CD4-positive, alpha-beta T cell (primary cell): ENCODE data around the gene SCN4A. TPM values are rescaled to one million over a fixed set of nuclear protein-coding genes. Genes with fewer than 3 reads are reported as not detected.

Experiments used
- ATAC-seq: fragments of 200-7000 bp; cut with Tn5 transposase; one replicate; pipeline ENCODE4 v1.10.0; 2022; ENCODE audit warnings: mild to moderate bottlenecking; ENCODE audit not compliant: poor library complexity
- CTCF ChIA-PET: fragments of 350-600 bp; sonication (Branson Sonifier 250); formaldehyde crosslinking; loops from one replicate; lab custom pipeline; 2021; ENCODE audit warnings: antibody characterized with exemption, inconsistent platforms; lab: Charles Lee
- POLR2A ChIA-PET: fragments of 350-600 bp; sonication (Branson Sonifier 250); formaldehyde crosslinking; loops from one replicate; lab custom pipeline; 2021; ENCODE audit warnings: antibody characterized with exemption, inconsistent platforms; lab: Charles Lee
- DNase-seq, 14 experiments: peaks; one replicate each; pipeline ENCODE4 v3.0.0-alpha.2; 2013 to 2020; ENCODE audit warnings: mixed read lengths in 2 of 14
- H3K27ac ChIP-seq, 2 donors: one replicate each; pipeline versions ENCODE4 v1.5.1 to v1.7.0; 2013; ENCODE audit warnings: low read length in 2 of 2, low read depth in 1 of 2, mild to moderate bottlenecking in 1 of 2
- H3K27me3 ChIP-seq, 2 experiments: 1 replicate in 1 of 2; 2 replicates in 1 of 2; pipeline versions ENCODE4 v1.6.1 to v1.7.0; 2013; ENCODE audit warnings: low read length in 2 of 2, control low read depth in 1 of 2, mild to moderate bottlenecking in 1 of 2, moderate library complexity in 1 of 2; ENCODE audit not compliant: insufficient read depth in 2 of 2, control insufficient read depth in 1 of 2
- H3K36me3 ChIP-seq: one replicate; pipeline ENCODE4 v1.6.1; 2013; ENCODE audit warnings: low read length, control low read depth; ENCODE audit not compliant: insufficient read depth
- H3K4me1 ChIP-seq: one replicate; pipeline ENCODE4 v1.6.1; 2013; ENCODE audit warnings: low read length, control low read depth; ENCODE audit not compliant: insufficient read depth
- H3K4me3 ChIP-seq: one replicate; pipeline ENCODE4 v1.5.1; 2013; ENCODE audit warnings: mild to moderate bottlenecking, low read length, moderate library complexity
- H3K9me3 ChIP-seq, 2 experiments: 1 replicate in 1 of 2; 2 replicates in 1 of 2; pipeline versions ENCODE4 v1.6.1 to v1.7.0; 2013; ENCODE audit warnings: low read length in 2 of 2, mild to moderate bottlenecking in 2 of 2, control low read depth in 1 of 2, moderate library complexity in 1 of 2; ENCODE audit not compliant: control insufficient read depth in 1 of 2, insufficient read depth in 1 of 2
- H3K27ac Mint-ChIP-seq: one replicate; pipeline ENCODE4 v1.8.0; 2020; ENCODE audit warnings: mixed read lengths
- H3K27me3 Mint-ChIP-seq: one replicate; pipeline ENCODE4 v1.8.0; 2021; ENCODE audit warnings: mixed read lengths
- H3K36me3 Mint-ChIP-seq: one replicate; pipeline ENCODE4 v1.8.0; 2021; ENCODE audit warnings: low read depth, mixed read lengths
- H3K4me1 Mint-ChIP-seq: one replicate; pipeline ENCODE4 v1.8.0; 2021; ENCODE audit warnings: low read depth, mixed read lengths
- H3K4me3 Mint-ChIP-seq: one replicate; pipeline ENCODE4 v1.8.0; 2020; ENCODE audit warnings: mild to moderate bottlenecking, mixed read lengths
- H3K9me3 Mint-ChIP-seq: one replicate; pipeline ENCODE4 v1.8.0; 2020; ENCODE audit warnings: mixed read lengths
- CTCF ChIP-seq: fragments of 200-600 bp; IDR thresholded peaks from one replicate; pipeline ENCODE4 v1.8.0; 2022; ENCODE audit warnings: antibody characterized with exemption, mild to moderate bottlenecking
- intact Hi-C, 2 experiments: fragments of 100-400 bp; cut with DNase I in 1 of 2; cut with micrococcal nuclease in 1 of 2; formaldehyde crosslinking; loops; one replicate each; pipeline versions ENCODE4 v1.15.1 to v1.9.0; 2023 to 2025; cut with DNase I, micrococcal nuclease
- total RNA-seq, 174 experiments: library from RNA in 2 of 174; stranded (reverse) in 2 of 174; gene quantifications; one replicate each; pipeline ENCODE4 v1.2.3 and lab custom pipeline; 2021 to 2026

The SCN4A gene
- total RNA-seq, 2 experiments from 2014 or later, result 0.03 TPM; not detected in 1

GRCh38 chr17:63932721-63933120, 40.0 kb downstream of the SCN4A start:
- Mint-ChIP-seq H3K36me3 (peaks cover 10% of the 10 kb centered on the region), H3K27me3 (no peaks in the 10 kb centered on the region), H3K27ac (peak overlapping the region; percentile 92), H3K4me1 (peaks cover 26% of the 10 kb centered on the region), H3K4me3 (peak overlapping the region; percentile 92), H3K9me3 (no peaks in the 10 kb centered on the region)
- CTCF ChIA-PET, result interaction anchor here (0.7 to 2.0 kb wide), 5 partner anchors 14 to 96 kb away, joined by 4 to 7 read pairs (median 6); no protein-coding TSS in a partner anchor
- POLR2A ChIA-PET, result interaction anchor here (0.8 to 2.9 kb wide), 9 partner anchors 13 to 217 kb away, joined by 3 to 20 read pairs (median 7); partner anchors contain the start of genes ERN1 and ICAM2
- no peak for ATAC-seq
- peaks cover 25% of the 10 kb centered on the region for H3K36me3 ChIP-seq
- H3K27ac ChIP-seq, result peak overlapping the region; percentile 60 to 63
- intact Hi-C loops, result loop anchor here in 1 of 2 experiments (5.0 kb wide), 1 partner anchor 55 kb away; no protein-coding TSS in a partner anchor
- H3K27me3 ChIP-seq, result no peaks in the 10 kb centered on the region
- peaks cover 33% of the 10 kb centered on the region for H3K4me1 ChIP-seq
- no peak for TF ChIP-seq CTCF
- no peaks in the 10 kb centered on the region for H3K9me3 ChIP-seq
- DNase-seq, result no peak
- H3K4me3 ChIP-seq, result peak overlapping the region; percentile 69

GRCh38 chr17:63931981-63932561, 40.6 kb downstream of the SCN4A start, which contains the start of gene CD79B:
TSS of gene CD79B (minus strand) at chr17:63932331. CDS start at chr17:63932261, 70 bp downstream.
- Mint-ChIP-seq H3K4me1 (peaks cover 26% of the 10 kb centered on the region), H3K36me3 (peaks cover 10% of the 10 kb centered on the region), H3K9me3 (no peaks in the 10 kb centered on the region), H3K27ac (peak within 1 kb of the TSS; percentile 92), H3K27me3 (no peaks in the 10 kb centered on the region), H3K4me3 (peak within 1 kb of the TSS; percentile 92)
- ATAC-seq (peak; percentile 78), DNase-seq (peak in 13 of 14 experiments; percentile 19 to 55 (median 31))
- Histone ChIP-seq H3K4me1 (peaks cover 33% of the 10 kb centered on the region), H3K36me3 (peaks cover 25% of the 10 kb centered on the region), H3K27me3 (no peaks in the 10 kb centered on the region), H3K4me3 (peak within 1 kb of the TSS; percentile 69), H3K9me3 (no peaks in the 10 kb centered on the region), H3K27ac (peak within 1 kb of the TSS; percentile 60 to 63)
- intact Hi-C loops, result loop anchor here in 1 of 2 experiments (5.0 kb wide), 1 partner anchor 55 kb away; no protein-coding TSS in a partner anchor
- ChIA-PET POLR2A (interaction anchor here (0.8 to 2.9 kb wide), 12 partner anchors 13 to 218 kb away, joined by 3 to 20 read pairs (median 5); partner anchors contain the start of genes ERN1 and ICAM2), CTCF (interaction anchor here (1.3 to 2.0 kb wide), 4 partner anchors 13 to 97 kb away, joined by 4 to 6 read pairs (median 5); no protein-coding TSS in a partner anchor)
- TF ChIP-seq CTCF, result no peak

GRCh38 chr17:63930951-63931575, 41.7 kb downstream of the SCN4A start:
- Mint-ChIP-seq H3K27ac (peak overlapping the region; percentile 92), H3K4me1 (peaks cover 26% of the 10 kb centered on the region), H3K4me3 (peak overlapping the region; percentile 92), H3K27me3 (no peaks in the 10 kb centered on the region), H3K36me3 (peaks cover 10% of the 10 kb centered on the region), H3K9me3 (no peaks in the 10 kb centered on the region)
- Histone ChIP-seq H3K4me3 (peak overlapping the region; percentile 69), H3K27me3 (no peaks in the 10 kb centered on the region), H3K27ac (peak overlapping the region; percentile 60 to 63), H3K9me3 (no peaks in the 10 kb centered on the region), H3K36me3 (peaks cover 25% of the 10 kb centered on the region), H3K4me1 (peaks cover 33% of the 10 kb centered on the region)
- intact Hi-C loops, result loop anchor here in 1 of 2 experiments (5.0 kb wide), 1 partner anchor 56 kb away; no protein-coding TSS in a partner anchor
- POLR2A ChIA-PET, result interaction anchor here (0.6 to 2.4 kb wide), 8 partner anchors 15 to 215 kb away, joined by 3 to 20 read pairs (median 7); partner anchors contain the start of genes ERN1 and ICAM2
- no peak for TF ChIP-seq CTCF
- ATAC-seq, result peak; percentile 78
- CTCF ChIA-PET, result interaction anchor here (1.2 to 1.4 kb wide), 4 partner anchors 12 to 95 kb away, joined by 3 to 6 read pairs (median 4); no protein-coding TSS in a partner anchor
- peak; percentile 24 to 85 (median 60) for DNase-seq
